OCI-LY1 (cell line): ENCODE measurements around the gene GSG1L.

Experiments used
- H2AFZ ChIP-seq: fragments of 200-600 bp; sonication (generic), shearing (Covaris generic); 2 replicates; pipeline ENCODE4 v1.6.0; 2014; ENCODE audit warnings: antibody characterized with exemption, mild to moderate bottlenecking, low read length
- H3F3A ChIP-seq: fragments of 200-600 bp; sonication (generic), shearing (Covaris generic); 2 replicates; pipeline ENCODE4 v1.6.0; 2014; ENCODE audit warnings: mild to moderate bottlenecking, antibody characterized with exemption, low read length, moderate library complexity; ENCODE audit not compliant: insufficient read depth
- H3K27ac ChIP-seq: fragments of 200-600 bp; sonication (generic); 2 replicates; pipeline ENCODE4 v1.5.1; 2014; ENCODE audit warnings: low read length, mixed run types, mild to moderate bottlenecking, low read depth; ENCODE audit not compliant: poor library complexity, severe bottlenecking
- H3K27me3 ChIP-seq: fragments of 200-600 bp; sonication (generic); 2 replicates; pipeline ENCODE4 v1.6.0; 2014; ENCODE audit warnings: antibody characterized with exemption, mild to moderate bottlenecking, low read length, moderate library complexity; ENCODE audit not compliant: insufficient read depth
- H3K36me3 ChIP-seq: fragments of 200-600 bp; sonication (generic); 2 replicates; pipeline ENCODE4 v1.6.1; 2014; ENCODE audit warnings: mild to moderate bottlenecking, antibody characterized with exemption, low read length, moderate library complexity, mixed read lengths; ENCODE audit not compliant: insufficient read depth
- H3K4me1 ChIP-seq: fragments of 200-600 bp; sonication (generic); 2 replicates; pipeline ENCODE4 v1.5.1; 2014; ENCODE audit warnings: mild to moderate bottlenecking, low read length, moderate library complexity; ENCODE audit not compliant: insufficient read depth, severe bottlenecking
- H3K4me2 ChIP-seq: fragments of 200-600 bp; sonication (generic), shearing (Covaris generic); 2 replicates; pipeline ENCODE4 v1.6.1; 2014; ENCODE audit warnings: low read length
- H3K4me3 ChIP-seq: fragments of 200-600 bp; sonication (generic); 2 replicates; pipeline ENCODE4 v1.5.1; 2014; ENCODE audit warnings: low read length, low read depth, mild to moderate bottlenecking, mixed read lengths; ENCODE audit not compliant: poor library complexity, severe bottlenecking
- H3K79me2 ChIP-seq: fragments of 200-600 bp; shearing (Covaris generic); 2 replicates; pipeline ENCODE4 v1.6.1; 2016; ENCODE audit warnings: mixed run types, low read length, mixed read lengths; ENCODE audit not compliant: insufficient read depth
- H3K9ac ChIP-seq: fragments of 200-600 bp; sonication (generic), shearing (Covaris generic); 2 replicates; pipeline ENCODE4 v1.6.1; 2014; ENCODE audit warnings: mild to moderate bottlenecking, low read length, mixed read lengths
- H3K9me2 ChIP-seq: fragments of 200-600 bp; sonication (generic), shearing (Covaris generic); 2 replicates; pipeline ENCODE4 v1.6.1; 2014; ENCODE audit warnings: low read depth, mild to moderate bottlenecking, low read length, mixed read lengths
- H3K9me3 ChIP-seq: fragments of 200-600 bp; shearing (Covaris generic); 2 replicates; pipeline ENCODE4 v1.6.1; 2014; ENCODE audit warnings: low read length, mixed read lengths
- H4K20me1 ChIP-seq: fragments of 200-600 bp; sonication (generic), shearing (Covaris generic); 2 replicates; pipeline ENCODE4 v1.6.0; 2016; ENCODE audit warnings: mild to moderate bottlenecking, low read length; ENCODE audit not compliant: insufficient read depth
- EZH2 ChIP-seq: fragments of 200-600 bp; sonication (generic), shearing (Covaris generic); IDR thresholded peaks from 2 replicates; pipeline ENCODE4 v1.8.0; 2017; ENCODE audit warnings: borderline replicate concordance, mixed run types, mild to moderate bottlenecking, antibody characterized with exemption, low read length, moderate library complexity, mixed read lengths
- TF ChIP-seq, protein P1 (sequence below): fragments of 200-600 bp; sonication (generic), shearing (Covaris generic); IDR thresholded peaks from 2 replicates; pipeline ENCODE4 v1.5.1; 2017; ENCODE audit warnings: mild to moderate bottlenecking, antibody characterized with exemption, low read length, moderate library complexity, mixed read lengths

The GSG1L gene

DNA sequence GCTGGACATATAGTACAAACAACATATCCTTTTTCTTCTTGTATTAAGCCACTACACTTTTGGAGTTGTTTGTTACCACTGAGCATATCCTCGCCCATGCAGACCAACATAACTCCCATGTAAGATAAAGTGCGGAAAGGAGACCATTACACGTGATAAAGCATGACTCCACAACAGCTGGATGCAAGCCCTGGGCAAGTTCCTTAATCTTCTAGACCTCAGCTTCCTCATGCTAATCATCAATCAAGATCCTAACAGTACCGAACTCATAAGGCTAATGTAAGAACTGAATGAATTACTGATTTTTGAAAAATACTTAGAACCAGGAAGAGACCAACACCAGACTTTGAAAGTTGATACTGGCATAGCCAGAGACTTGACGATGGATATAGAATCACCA lies 47.0 kb upstream of the GSG1L start:
- H3K36me3 ChIP-seq = peaks cover 97% of the 10 kb centered on the region

DNA sequence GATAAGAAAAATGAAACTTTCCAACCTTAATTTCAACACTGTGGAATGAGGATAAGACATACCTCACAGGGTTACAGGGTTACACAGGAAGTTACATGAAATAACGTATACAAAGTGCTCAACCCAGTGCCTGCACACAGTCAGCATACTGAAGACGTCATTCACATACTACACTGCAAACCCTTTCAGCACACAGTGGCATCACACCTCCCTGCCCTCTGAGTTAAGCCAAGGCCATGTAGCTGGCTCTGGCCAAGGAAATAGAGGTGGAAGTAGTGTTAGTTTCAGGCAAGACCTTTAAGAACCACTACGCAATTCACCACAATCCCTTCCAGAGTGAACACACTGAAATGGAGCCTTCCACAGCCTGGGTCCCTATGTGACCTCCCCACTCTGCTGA lies 46.6 kb upstream of the GSG1L start:
- Histone ChIP-seq H3K4me2 (no peak overlapping the region), H3K36me3 (peaks cover 97% of the 10 kb centered on the region), H2AFZ (no peak overlapping the region), H3K4me1 (no peaks in the 10 kb centered on the region), H3K9me2 (no peaks in the 10 kb centered on the region), H3K9me3 (no peaks in the 10 kb centered on the region), H3K27me3 (no peaks in the 10 kb centered on the region), H3K79me2 (no peaks in the 10 kb centered on the region), H3K27ac (no peak overlapping the region), H3K9ac (no peak overlapping the region), H3F3A (no peaks in the 10 kb centered on the region), H4K20me1 (no peaks in the 10 kb centered on the region), H3K4me3 (no peak overlapping the region)
- TF ChIP-seq, protein P1, sequence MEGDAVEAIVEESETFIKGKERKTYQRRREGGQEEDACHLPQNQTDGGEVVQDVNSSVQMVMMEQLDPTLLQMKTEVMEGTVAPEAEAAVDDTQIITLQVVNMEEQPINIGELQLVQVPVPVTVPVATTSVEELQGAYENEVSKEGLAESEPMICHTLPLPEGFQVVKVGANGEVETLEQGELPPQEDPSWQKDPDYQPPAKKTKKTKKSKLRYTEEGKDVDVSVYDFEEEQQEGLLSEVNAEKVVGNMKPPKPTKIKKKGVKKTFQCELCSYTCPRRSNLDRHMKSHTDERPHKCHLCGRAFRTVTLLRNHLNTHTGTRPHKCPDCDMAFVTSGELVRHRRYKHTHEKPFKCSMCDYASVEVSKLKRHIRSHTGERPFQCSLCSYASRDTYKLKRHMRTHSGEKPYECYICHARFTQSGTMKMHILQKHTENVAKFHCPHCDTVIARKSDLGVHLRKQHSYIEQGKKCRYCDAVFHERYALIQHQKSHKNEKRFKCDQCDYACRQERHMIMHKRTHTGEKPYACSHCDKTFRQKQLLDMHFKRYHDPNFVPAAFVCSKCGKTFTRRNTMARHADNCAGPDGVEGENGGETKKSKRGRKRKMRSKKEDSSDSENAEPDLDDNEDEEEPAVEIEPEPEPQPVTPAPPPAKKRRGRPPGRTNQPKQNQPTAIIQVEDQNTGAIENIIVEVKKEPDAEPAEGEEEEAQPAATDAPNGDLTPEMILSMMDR = no peak
- TF ChIP-seq EZH2 = no peak

More for the DNA sequence above, 47.0 kb upstream of the GSG1L start:
- Histone ChIP-seq H3K9me2 (no peaks in the 10 kb centered on the region), H4K20me1 (no peaks in the 10 kb centered on the region), H3K4me2 (no peak overlapping the region), H3K79me2 (no peaks in the 10 kb centered on the region), H3K27me3 (no peaks in the 10 kb centered on the region), H2AFZ (no peak overlapping the region), H3K9me3 (no peaks in the 10 kb centered on the region), H3K27ac (no peak overlapping the region), H3K4me3 (no peak overlapping the region), H3K9ac (no peak overlapping the region), H3K4me1 (no peaks in the 10 kb centered on the region), H3F3A (no peaks in the 10 kb centered on the region)
- TF ChIP-seq EZH2 = no peak
- TF ChIP-seq, protein P1 = no peak

DNA sequence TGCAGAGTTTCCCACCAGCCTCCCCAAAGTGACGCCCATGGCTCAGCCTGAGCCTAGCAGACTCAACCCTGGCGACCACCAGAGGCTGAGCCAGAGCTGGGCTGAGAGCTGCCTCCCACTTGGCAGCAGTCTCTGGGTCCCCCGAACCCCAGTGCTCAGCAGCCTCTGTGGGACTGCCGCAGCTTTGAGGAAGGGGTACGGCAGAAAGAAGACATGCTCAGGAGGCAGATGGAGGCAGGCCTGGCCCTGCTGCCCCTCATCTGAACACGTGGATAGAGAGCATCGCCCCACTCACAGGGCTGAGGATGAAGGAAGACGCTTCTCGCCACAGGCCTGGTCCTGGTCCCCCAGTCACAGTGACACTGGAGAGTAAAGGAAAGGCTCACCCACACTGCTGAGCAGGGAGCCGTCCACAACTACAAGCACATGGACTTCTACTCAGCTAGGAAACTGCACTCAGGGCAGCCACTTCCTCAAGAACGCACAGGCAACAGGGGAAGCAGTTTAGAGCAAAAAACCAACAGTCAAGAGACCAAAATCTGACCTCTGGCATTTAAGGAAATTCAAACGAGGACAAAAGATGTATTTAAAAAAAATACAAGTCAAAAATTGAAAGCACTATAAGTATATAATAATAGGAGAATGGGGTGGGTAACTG lies 45.2 kb upstream of the GSG1L start:
- H3K4me1 ChIP-seq = no peaks in the 10 kb centered on the region
- TF ChIP-seq EZH2 = no peak
- TF ChIP-seq, protein P1 = no peak
- no peak overlapping the region for H3K9ac ChIP-seq
- H3K4me3 ChIP-seq = no peak overlapping the region
- H4K20me1 ChIP-seq = no peaks in the 10 kb centered on the region
- no peaks in the 10 kb centered on the region for H3K9me3 ChIP-seq
- no peaks in the 10 kb centered on the region for H3K79me2 ChIP-seq
- no peaks in the 10 kb centered on the region for H3K27me3 ChIP-seq
- H2AFZ ChIP-seq = no peak overlapping the region
- no peaks in the 10 kb centered on the region for H3K9me2 ChIP-seq
- no peak overlapping the region for H3K27ac ChIP-seq
- H3K4me2 ChIP-seq = no peak overlapping the region
- no peaks in the 10 kb centered on the region for H3F3A ChIP-seq
- H3K36me3 ChIP-seq = peaks cover 97% of the 10 kb centered on the region
